Subcutaneous abdominal adipose tissue (tissue), 5 donors: ENCODE results near the gene SH3RF3.
A peak's percentile ranks its signal among the peaks of the same experiment; 100 is the strongest.

Experiments used
- H3K27ac ChIP-seq: one replicate; pipeline ENCODE4 v1.7.0; 2013; ENCODE audit warnings: low read depth, mild to moderate bottlenecking, inconsistent platforms, low read length, moderate library complexity
- H3K27me3 ChIP-seq, 5 donors: one replicate each; pipeline ENCODE4 v1.7.0; 2013; ENCODE audit warnings: low read length in 5 of 5, inconsistent platforms in 1 of 5; ENCODE audit not compliant: control insufficient read depth in 5 of 5, insufficient read depth in 4 of 5
- H3K36me3 ChIP-seq, 5 donors: one replicate each; pipeline ENCODE4 v1.7.0; 2013; ENCODE audit warnings: low read length in 5 of 5; ENCODE audit not compliant: control insufficient read depth in 5 of 5, insufficient read depth in 5 of 5
- H3K4me1 ChIP-seq, 5 donors: one replicate each; pipeline ENCODE4 v1.7.0; 2013; ENCODE audit warnings: low read length in 5 of 5, mild to moderate bottlenecking in 3 of 5, moderate library complexity in 1 of 5; ENCODE audit not compliant: control insufficient read depth in 5 of 5, insufficient read depth in 5 of 5
- H3K4me3 ChIP-seq, 5 donors: one replicate each; pipeline ENCODE4 v1.7.0; 2013; ENCODE audit warnings: low read length in 5 of 5, low read depth in 1 of 5
- H3K9ac ChIP-seq, 5 donors: one replicate each; pipeline ENCODE4 v1.7.0; 2013; ENCODE audit warnings: low read length in 5 of 5, mild to moderate bottlenecking in 4 of 5, moderate library complexity in 3 of 5
- H3K9me3 ChIP-seq, 5 donors: one replicate each; pipeline ENCODE4 v1.7.0; 2013; ENCODE audit warnings: low read length in 5 of 5; ENCODE audit not compliant: control insufficient read depth in 5 of 5
- donor health status: healthy.
- donor health status: healthy.
- donor health status: healthy.
- donor health status: healthy.
- donor health status: healthy.

Gene SH3RF3

DNA sequence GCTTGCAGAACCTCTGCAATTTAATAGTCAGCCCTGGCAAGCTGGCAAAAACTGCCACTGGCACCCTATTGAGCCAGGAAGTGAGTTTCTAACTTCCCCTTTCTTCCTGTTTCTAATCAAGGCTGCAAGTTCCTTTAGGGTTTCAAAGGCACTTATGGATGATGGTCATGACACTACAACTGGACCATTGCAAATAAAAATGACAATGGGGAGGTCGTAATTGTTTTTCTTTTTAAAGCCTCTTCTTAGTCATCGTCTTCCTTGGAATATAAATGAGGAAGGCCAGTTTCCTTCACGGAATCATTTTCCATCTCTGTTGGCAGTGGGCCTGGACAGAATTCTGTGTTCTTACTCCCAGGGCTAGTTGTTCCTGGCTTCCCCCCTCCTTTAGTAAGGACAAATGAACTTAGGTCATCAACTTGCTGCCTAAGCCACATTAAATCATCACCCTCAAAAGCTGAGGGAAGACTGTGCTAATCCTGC is 35.8 kb downstream of the SH3RF3 start:
- Histone ChIP-seq H3K36me3 (no peaks in the 10 kb centered on the region), H3K27me3 (no peaks in the 10 kb centered on the region), H3K9me3 (no peaks in the 10 kb centered on the region), H3K9ac (no peak overlapping the region), H3K4me3 (no peak overlapping the region), H3K27ac (no peak overlapping the region), H3K4me1 (peaks cover 7 to 37% (median 31%) of the 10 kb centered on the region in 5 donors)

DNA sequence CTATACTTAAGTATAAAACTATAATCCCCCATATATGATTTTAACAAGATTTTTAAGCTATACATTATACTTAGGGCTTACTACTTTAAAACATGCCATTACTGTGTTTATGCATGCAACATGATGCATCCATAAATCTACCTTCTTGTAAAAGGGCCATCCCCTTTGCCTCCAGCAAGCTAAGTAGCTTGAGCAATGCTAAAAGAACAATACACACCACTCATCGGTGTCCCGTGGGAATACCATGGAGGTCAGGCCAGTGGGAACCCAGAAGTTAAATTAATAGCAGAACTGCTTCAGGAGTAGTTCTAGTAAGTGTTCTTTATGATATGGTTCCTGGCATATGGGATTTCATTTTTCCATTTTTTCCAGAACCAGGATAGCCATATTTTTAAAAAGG is 37.8 kb downstream of the SH3RF3 start:
- Histone ChIP-seq H3K4me3 (no peak overlapping the region), H3K4me1 (peaks cover 7 to 37% (median 37%) of the 10 kb centered on the region in 5 donors), H3K9me3 (no peaks in the 10 kb centered on the region), H3K27me3 (no peaks in the 10 kb centered on the region), H3K27ac (no peak overlapping the region), H3K36me3 (no peaks in the 10 kb centered on the region), H3K9ac (no peak overlapping the region)

DNA sequence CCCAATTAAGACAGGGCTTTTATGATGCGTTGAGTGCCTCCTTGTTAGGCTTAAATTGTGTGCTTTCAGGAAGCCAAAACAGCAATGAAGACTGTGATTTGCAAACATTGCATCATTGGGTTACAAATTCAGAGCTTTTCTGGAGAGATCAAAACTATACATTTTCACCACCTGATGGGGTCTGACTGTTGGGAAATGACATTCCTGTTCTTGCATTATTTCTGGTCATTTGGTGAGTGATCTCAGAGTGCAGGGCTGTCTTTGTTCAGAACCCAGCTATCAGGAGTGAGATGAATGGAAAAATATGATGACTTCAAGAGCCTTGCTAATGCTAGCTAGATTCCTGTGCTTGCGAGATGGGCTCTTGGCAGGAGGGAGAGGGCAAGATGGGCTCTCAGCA is 39.1 kb downstream of the SH3RF3 start:
- Histone ChIP-seq H3K9me3 (no peaks in the 10 kb centered on the region), H3K27me3 (no peaks in the 10 kb centered on the region), H3K4me1 (peaks cover 10 to 48% (median 47%) of the 10 kb centered on the region in 5 donors), H3K9ac (no peak overlapping the region), H3K4me3 (no peak overlapping the region), H3K36me3 (no peaks in the 10 kb centered on the region), H3K27ac (no peak overlapping the region)

DNA sequence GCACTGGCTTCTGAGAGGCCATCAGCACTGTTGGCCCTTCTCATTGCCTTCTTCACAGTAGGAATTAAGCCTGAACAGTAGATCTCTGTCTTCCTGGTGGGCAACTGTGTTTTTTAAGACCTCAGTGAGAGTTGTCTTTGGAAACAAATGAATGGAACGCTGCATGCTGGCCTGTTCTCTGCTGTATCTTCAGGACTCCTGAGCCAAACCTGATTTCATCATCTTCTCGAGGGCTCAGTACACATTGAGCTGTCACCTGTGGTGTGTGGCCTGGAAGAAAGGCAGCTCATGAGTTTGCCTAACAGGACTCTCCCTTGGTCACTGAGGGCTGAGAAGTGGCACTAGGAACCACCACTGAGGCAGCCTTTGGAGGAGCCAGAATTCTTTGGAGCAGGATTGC is 39.7 kb downstream of the SH3RF3 start:
- peaks cover 12 to 53% (median 51%) of the 10 kb centered on the region in 5 donors for H3K4me1 ChIP-seq

DNA sequence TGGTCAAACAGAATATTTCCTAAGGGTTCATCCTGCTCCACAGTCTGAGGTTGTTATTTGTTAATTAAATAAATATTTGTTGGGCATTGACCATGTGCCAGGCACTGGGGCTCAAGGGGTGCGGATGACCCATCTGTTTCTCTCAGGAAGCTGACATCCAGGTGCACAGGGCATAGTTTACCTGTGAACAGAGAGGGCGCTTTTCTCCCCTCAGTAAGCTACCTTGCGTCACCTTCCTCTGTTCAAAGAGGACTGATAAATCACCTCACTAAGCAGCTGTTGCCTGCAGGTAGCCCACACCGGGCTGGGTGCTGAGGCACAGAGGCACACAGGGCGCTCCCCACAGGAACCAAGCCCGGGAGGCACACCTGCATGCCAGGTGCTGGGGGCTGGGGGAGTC is 41.6 kb downstream of the SH3RF3 start:
- Histone ChIP-seq H3K4me3 (no peak overlapping the region), H3K9ac (no peak overlapping the region), H3K4me1 (peaks cover 12 to 47% (median 42%) of the 10 kb centered on the region in 5 donors), H3K27ac (no peak overlapping the region), H3K9me3 (peaks cover 0 to 8% (median 6%) of the 10 kb centered on the region in 5 donors), H3K36me3 (no peaks in the 10 kb centered on the region), H3K27me3 (no peaks in the 10 kb centered on the region)

More for the DNA sequence above, 39.7 kb downstream of the SH3RF3 start:
- Histone ChIP-seq H3K4me3 (no peak overlapping the region), H3K9ac (no peak overlapping the region), H3K9me3 (no peaks in the 10 kb centered on the region), H3K27ac (no peak overlapping the region), H3K27me3 (no peaks in the 10 kb centered on the region), H3K36me3 (no peaks in the 10 kb centered on the region)

DNA sequence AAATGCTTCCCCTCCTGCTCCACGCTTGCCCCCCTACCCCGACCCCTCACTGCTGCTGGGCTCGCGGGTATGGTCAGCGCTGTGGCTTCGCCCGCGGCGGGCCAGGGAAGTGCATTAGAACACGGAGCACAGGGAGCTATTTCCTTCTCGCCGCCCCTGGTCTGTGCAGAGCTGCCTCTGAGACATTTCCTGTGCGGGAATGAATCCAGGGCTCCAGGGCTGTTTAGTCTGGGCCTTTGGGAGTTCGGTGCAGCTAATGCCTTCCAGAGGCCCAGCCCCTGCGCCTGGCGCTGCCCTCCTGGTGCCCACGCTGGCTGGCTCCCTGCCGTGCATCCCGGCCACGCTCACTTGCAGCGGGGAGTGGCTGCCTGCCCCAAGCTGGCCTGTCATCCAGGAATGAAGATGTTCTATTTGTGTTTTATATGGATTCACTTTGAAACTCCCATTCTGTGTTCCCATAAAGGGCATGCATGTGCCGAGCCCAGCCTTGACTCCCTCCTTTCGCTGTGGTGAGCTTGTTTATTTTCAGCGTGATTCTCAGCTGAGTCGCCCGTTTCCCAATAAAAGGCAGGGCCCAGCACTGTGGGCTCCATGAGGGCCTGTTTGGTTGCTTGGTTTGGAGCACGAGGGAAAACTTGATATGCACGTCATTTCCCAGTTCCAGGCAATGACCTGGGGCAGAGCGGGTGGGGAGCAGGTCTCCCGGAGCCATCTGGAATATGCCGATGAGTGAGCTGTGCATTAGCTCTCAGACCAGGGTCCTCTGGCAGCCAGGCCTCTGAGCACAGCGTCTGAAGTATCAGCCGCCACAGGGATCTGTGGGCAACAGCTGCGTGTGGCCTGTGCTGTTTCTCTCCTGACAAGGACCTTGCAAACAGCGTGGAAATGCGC is 42.7 kb downstream of the SH3RF3 start:
- H3K27me3 ChIP-seq, result no peaks in the 10 kb centered on the region
- peak overlapping the region in 2 of 5 donors; percentile 19 to 30 for H3K4me3 ChIP-seq
- H3K36me3 ChIP-seq, result no peaks in the 10 kb centered on the region
- H3K4me1 ChIP-seq, result peaks cover 12 to 49% (median 46%) of the 10 kb centered on the region in 5 donors
- no peak overlapping the region for H3K27ac ChIP-seq
- H3K9ac ChIP-seq, result peak overlapping the region in 1 of 5 donors; percentile 41
- H3K9me3 ChIP-seq, result peaks cover 0 to 8% (median 6%) of the 10 kb centered on the region in 5 donors

DNA sequence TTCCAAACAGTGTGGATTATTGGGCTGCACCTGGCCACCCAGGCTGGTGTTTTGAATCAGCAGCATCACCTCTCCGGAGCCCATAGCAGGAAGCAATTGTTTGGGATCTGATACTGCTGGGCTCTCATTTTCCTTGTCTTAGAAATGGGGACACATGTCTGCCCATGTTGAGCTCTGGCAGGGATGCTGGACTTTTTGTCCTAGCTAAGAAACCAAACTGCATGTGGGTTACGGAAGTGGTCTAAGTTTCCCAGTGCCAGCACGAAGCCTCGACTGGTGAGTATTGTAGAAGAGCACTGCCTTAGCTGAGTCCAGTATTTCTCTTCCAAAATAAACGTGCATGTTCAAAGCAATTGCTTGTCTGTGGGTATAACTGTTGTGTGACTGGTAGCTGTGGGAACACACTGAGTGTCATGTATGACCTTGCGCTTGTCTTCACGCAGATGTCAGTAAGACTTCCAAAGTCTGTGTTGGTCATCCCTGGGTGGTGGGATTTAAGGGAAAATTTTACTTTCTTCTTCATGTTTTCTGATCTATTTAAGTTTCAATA is 43.6 kb downstream of the SH3RF3 start:
- Histone ChIP-seq H3K4me3 (no peak overlapping the region), H3K27ac (no peak overlapping the region), H3K9ac (no peak overlapping the region), H3K36me3 (no peaks in the 10 kb centered on the region), H3K9me3 (peaks cover 0 to 8% (median 6%) of the 10 kb centered on the region in 5 donors), H3K4me1 (peaks cover 12 to 58% (median 54%) of the 10 kb centered on the region in 5 donors), H3K27me3 (no peaks in the 10 kb centered on the region)

DNA sequence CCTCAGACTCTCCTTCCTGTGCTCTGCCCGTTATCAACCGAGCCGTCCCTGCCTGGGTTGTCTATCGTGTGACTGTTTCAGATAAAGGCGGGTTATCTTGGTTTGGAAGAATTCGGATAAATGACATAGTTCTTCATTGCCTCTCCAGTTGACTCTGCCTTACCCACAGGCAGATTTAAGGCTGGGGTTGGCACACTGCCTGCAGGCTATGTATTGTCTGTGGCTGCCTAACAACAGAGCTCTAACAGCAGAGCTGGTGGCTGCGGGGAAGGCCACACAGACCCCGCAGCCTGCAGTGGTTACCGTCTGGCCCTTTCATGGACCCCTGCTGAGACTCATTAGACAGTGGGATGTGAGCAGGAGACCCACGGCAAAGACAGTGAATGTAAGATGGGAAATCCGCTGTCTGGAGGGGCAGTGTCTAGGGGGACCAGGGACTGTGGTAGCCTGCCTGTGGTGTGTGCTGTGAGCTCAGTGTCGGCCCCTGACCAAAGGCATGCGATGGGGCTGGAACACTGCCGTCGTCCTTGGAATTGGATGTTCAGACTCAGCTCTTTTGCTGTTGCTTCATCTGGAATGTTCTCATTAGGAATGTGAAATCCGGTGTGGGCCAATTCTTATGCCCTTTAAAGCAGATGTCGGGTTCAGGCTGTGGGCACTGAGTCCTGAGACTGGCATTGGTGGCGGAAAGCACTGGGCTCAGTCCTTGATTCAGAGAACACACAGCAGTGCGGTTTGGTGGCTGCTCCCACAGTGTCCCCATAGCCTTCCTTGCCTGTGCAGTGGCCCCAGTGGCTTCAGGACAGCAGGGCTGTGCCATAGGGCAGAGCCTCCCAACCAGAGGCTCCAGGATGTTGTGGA is 44.5 kb downstream of the SH3RF3 start:
- Histone ChIP-seq H3K27ac (peak overlapping the region; percentile 74), H3K4me3 (peak overlapping the region in 2 of 5 donors; percentile 16 to 53), H3K9me3 (peaks cover 0 to 8% (median 6%) of the 10 kb centered on the region in 5 donors), H3K36me3 (no peaks in the 10 kb centered on the region), H3K27me3 (no peaks in the 10 kb centered on the region), H3K9ac (peak overlapping the region in 2 of 5 donors; percentile 27 to 60), H3K4me1 (peaks cover 12 to 58% (median 55%) of the 10 kb centered on the region in 5 donors)

DNA sequence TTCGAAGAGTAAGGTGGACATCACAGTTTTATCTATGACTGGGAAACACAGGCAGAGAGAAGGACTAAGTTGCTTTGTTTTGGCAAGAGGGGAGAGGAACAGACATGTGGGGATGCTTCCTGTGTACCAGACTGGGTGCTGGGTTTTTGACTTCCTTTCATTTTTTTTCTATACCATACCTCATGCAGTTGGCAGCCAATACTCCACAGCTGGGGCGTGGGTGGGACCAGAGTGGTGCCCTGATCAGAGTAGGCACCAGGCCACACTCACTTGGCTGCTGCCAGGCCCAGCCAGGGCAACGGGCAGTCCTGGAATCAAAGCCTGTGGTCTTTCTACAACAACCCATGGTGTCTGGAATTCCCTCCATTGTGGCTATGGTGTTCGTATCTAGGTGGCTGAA is 45.2 kb downstream of the SH3RF3 start:
- peaks cover 12 to 58% (median 55%) of the 10 kb centered on the region in 5 donors for H3K4me1 ChIP-seq
- H3K27ac ChIP-seq, result peak overlapping the region; percentile 74
- H3K36me3 ChIP-seq, result no peaks in the 10 kb centered on the region
- H3K9ac ChIP-seq, result peak overlapping the region in 1 of 5 donors; percentile 43
- no peaks in the 10 kb centered on the region for H3K27me3 ChIP-seq
- H3K9me3 ChIP-seq, result peaks cover 0 to 8% (median 6%) of the 10 kb centered on the region in 5 donors
- H3K4me3 ChIP-seq, result peak overlapping the region in 2 of 5 donors; percentile 16 to 53
